ENCODE results near the gene ALX4.

The ALX4 gene

GRCh38 chr11:44243086-44243485, 66.9 kb downstream of the ALX4 start:
- no peak for DNase-seq

GRCh38 chr11:44241851-44242250, 68.1 kb downstream of the ALX4 start:
- DNase-seq: no peak

- DNase-seq: no peak
Observed at GRCh38 chr11:44237156-44237555, 72.8 kb downstream of the ALX4 start.

- DNase-seq: no peak
Observed at GRCh38 chr11:44236296-44236695, 73.6 kb downstream of the ALX4 start.

GRCh38 chr11:44235765-44236201, 74.2 kb downstream of the ALX4 start:
- no peak for DNase-seq

GRCh38 chr11:44229624-44230023, 80.3 kb downstream of the ALX4 start:
- DNase-seq: no peak

GRCh38 chr11:44229098-44229497, 80.8 kb downstream of the ALX4 start:
- no peak for DNase-seq

GRCh38 chr11:44228379-44228778, 81.6 kb downstream of the ALX4 start:
- no peak for DNase-seq

- no peak for DNase-seq
Observed at GRCh38 chr11:44226945-44227344, 83.0 kb downstream of the ALX4 start.

GRCh38 chr11:44226490-44226889, 83.4 kb downstream of the ALX4 start:
- no peak for DNase-seq

- no peak for DNase-seq
Observed at GRCh38 chr11:44224867-44225501, 85.0 kb downstream of the ALX4 start.

- DNase-seq: no peak
Observed at GRCh38 chr11:44223238-44223637, 86.7 kb downstream of the ALX4 start.

- no peak for DNase-seq
Observed at GRCh38 chr11:44221992-44222391, 87.9 kb downstream of the ALX4 start.

- DNase-seq: no peak
Observed at GRCh38 chr11:44221456-44221855, 88.5 kb downstream of the ALX4 start.

- no peak for DNase-seq
Observed at GRCh38 chr11:44219830-44220796, 89.8 kb downstream of the ALX4 start.

- DNase-seq: no peak
Observed at GRCh38 chr11:44217432-44217831, 92.5 kb downstream of the ALX4 start.

GRCh38 chr11:44213148-44213547, 96.8 kb downstream of the ALX4 start:
- no peak for DNase-seq

- DNase-seq: no peak
Observed at GRCh38 chr11:44212128-44212527, 97.8 kb downstream of the ALX4 start.
